ENCODE data around the gene GPR108. TPM values are rescaled to one million over a fixed set of nuclear protein-coding genes. Genes with fewer than 3 reads are reported as not detected.

The GPR108 gene
- total RNA-seq, 1 donor from 2014 or later, result 38.3 TPM

DNA sequence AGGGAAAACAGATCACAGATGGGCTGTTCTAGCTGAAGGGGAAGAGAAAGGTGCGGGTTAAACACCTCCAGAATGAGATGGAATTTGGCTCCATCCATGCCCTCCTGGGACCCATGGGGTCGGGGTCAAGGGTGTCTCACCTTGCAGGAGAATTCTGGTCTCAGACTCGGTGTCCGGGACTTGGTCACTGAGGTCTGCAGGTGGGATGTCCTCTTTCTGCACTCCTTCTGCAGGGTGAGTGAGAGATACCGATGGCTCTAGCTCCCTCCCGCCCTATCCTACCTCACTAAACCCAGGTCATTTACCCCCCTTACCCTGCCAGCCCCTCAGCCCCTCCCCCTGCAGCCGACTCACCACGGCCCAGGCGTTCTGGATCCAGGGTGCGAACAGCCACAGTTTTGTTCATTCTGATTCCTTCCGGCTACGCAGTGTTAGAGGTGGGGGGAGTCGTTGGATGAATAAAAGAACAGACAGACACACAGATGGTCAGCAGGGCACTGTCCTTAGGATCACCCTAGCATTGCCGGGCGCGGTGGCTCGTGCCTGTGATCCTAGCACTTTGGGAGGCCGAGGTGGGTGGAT is 41.0 kb downstream of the GPR108 start:
- DNase-seq (ENCODE audit: low spot score), result no peak
- Histone ChIP-seq H3K36me3 (no peaks in the 10 kb centered on the region), H3K4me3 (no peak overlapping the region), H3K4me2 (no peak overlapping the region), H3K27me3 (no peaks in the 10 kb centered on the region), H3K79me2 (ENCODE audit: low read depth) (no peaks in the 10 kb centered on the region), H3K4me1 (no peaks in the 10 kb centered on the region), H3K27ac (no peak overlapping the region), H3K9me3 (ENCODE audit: low read depth) (no peaks in the 10 kb centered on the region), H3K9ac (no peak overlapping the region), H2AFZ (replicated peaks) (no peak overlapping the region), H4K20me1 (ENCODE audit: low read depth) (no peaks in the 10 kb centered on the region), H3F3A (ENCODE audit: low read depth) (no peaks in the 10 kb centered on the region)
- no peak overlapping the region for H3K4me3 Mint-ChIP-seq
- H3K4me1 Mint-ChIP-seq, result no peaks in the 10 kb centered on the region
- H3K9me3 Mint-ChIP-seq, result peaks cover 5% of the 10 kb centered on the region
- TF ChIP-seq EZH2phosphoT487 (IDR thresholded peaks at IDR 0.05) (no peak), EZH2 (IDR thresholded peaks at IDR 0.05) (no peak)
- TF ChIP-seq, protein P1, sequence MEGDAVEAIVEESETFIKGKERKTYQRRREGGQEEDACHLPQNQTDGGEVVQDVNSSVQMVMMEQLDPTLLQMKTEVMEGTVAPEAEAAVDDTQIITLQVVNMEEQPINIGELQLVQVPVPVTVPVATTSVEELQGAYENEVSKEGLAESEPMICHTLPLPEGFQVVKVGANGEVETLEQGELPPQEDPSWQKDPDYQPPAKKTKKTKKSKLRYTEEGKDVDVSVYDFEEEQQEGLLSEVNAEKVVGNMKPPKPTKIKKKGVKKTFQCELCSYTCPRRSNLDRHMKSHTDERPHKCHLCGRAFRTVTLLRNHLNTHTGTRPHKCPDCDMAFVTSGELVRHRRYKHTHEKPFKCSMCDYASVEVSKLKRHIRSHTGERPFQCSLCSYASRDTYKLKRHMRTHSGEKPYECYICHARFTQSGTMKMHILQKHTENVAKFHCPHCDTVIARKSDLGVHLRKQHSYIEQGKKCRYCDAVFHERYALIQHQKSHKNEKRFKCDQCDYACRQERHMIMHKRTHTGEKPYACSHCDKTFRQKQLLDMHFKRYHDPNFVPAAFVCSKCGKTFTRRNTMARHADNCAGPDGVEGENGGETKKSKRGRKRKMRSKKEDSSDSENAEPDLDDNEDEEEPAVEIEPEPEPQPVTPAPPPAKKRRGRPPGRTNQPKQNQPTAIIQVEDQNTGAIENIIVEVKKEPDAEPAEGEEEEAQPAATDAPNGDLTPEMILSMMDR (IDR thresholded peaks at IDR 0.05), result no peak
- no peaks in the 10 kb centered on the region for H3K36me3 Mint-ChIP-seq
- H3K27ac Mint-ChIP-seq, result no peak overlapping the region
- peaks cover 2% of the 10 kb centered on the region for H3K27me3 Mint-ChIP-seq (ENCODE audit: insufficient read depth, low read depth)

DNA sequence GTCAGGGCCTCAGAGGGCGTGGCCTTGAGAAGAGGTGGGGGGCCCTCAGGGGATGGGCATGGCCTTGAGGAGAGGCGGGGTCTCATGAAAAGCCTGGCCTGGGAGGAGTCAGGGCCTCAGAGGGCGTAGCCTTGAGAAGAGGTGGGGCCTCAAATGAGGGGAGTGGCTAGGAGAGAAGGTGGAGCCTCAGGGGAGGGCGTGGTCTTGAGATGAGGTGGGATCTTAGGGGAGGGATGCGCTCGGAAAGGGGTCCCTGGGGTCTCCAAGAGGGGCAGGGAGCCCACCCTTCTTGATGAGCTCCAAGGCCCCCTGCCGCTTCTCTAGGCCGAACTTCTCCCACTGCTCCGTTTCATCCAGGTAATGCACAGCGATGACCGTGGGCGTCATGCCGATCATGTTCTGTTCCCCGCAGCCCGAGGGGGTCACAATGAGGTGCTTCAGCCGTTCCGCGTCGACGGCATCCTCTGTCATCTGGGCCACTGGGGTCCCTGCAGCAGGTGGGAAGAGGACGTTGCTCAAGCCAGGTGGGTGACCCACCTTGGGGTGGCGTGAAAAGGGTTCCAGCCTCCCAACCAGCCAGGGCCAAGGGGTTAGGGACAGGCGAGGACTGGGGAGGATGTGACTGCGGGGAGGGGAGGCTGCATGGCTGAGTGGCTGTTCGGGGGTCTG is 43.1 kb downstream of the GPR108 start:
- Histone ChIP-seq H4K20me1 (ENCODE audit: low read depth) (no peaks in the 10 kb centered on the region), H3K79me2 (ENCODE audit: low read depth) (no peaks in the 10 kb centered on the region), H2AFZ (replicated peaks) (no peak overlapping the region), H3K9ac (no peak overlapping the region), H3K4me3 (no peak overlapping the region), H3K36me3 (no peaks in the 10 kb centered on the region), H3K4me1 (no peaks in the 10 kb centered on the region), H3F3A (ENCODE audit: low read depth) (no peaks in the 10 kb centered on the region), H3K9me3 (ENCODE audit: low read depth) (no peaks in the 10 kb centered on the region), H3K27me3 (no peaks in the 10 kb centered on the region), H3K27ac (no peak overlapping the region), H3K4me2 (no peak overlapping the region)
- TF ChIP-seq, protein P1 (IDR thresholded peaks at IDR 0.05), result no peak
- TF ChIP-seq EZH2phosphoT487 (IDR thresholded peaks at IDR 0.05), result no peak
- Mint-ChIP-seq H3K4me1 (no peaks in the 10 kb centered on the region), H3K9me3 (peaks cover 5% of the 10 kb centered on the region), H3K27ac (no peak overlapping the region), H3K36me3 (no peaks in the 10 kb centered on the region), H3K4me3 (no peak overlapping the region), H3K27me3 (ENCODE audit: insufficient read depth, low read depth) (peaks cover 2% of the 10 kb centered on the region)
- no peak for DNase-seq (ENCODE audit: low spot score)

DNA sequence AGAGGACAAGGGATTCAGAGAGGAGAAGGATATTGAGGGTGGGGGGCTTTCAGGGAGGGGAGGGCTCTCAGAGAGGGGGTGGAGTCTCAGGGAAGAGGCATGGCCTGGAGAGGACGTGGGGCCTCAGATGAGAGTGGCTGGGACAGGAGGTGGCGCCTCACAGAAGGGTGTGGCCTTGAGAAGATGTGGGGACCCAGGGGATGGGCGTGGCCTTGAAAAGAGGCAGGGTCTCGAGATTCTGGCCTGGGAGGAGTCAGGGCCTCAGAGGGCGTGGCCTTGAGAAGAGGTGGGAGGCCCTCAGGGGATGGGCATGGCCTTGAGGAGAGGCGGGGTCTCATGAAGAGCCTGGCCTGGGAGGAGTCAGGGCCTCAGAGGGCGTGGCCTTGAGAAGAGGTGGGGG is 43.7 kb downstream of the GPR108 start:
- no peak overlapping the region for H2AFZ ChIP-seq (replicated peaks)
- Mint-ChIP-seq H3K9me3 (peaks cover 5% of the 10 kb centered on the region), H3K27me3 (ENCODE audit: insufficient read depth, low read depth) (peaks cover 2% of the 10 kb centered on the region), H3K4me3 (no peak overlapping the region), H3K4me1 (no peaks in the 10 kb centered on the region), H3K36me3 (no peaks in the 10 kb centered on the region), H3K27ac (no peak overlapping the region)
- no peaks in the 10 kb centered on the region for H3K79me2 ChIP-seq (ENCODE audit: low read depth)
- H3K4me2 ChIP-seq, result no peak overlapping the region
- no peak overlapping the region for H3K27ac ChIP-seq
- H3K4me1 ChIP-seq, result no peaks in the 10 kb centered on the region
- no peaks in the 10 kb centered on the region for H3K27me3 ChIP-seq
- no peaks in the 10 kb centered on the region for H3K9me3 ChIP-seq (ENCODE audit: low read depth)
- H3K4me3 ChIP-seq, result no peak overlapping the region
- H4K20me1 ChIP-seq (ENCODE audit: low read depth), result no peaks in the 10 kb centered on the region
- no peak overlapping the region for H3K9ac ChIP-seq
- TF ChIP-seq, protein P1 (IDR thresholded peaks at IDR 0.05), result no peak
- TF ChIP-seq EZH2 (IDR thresholded peaks at IDR 0.05) (no peak), EZH2phosphoT487 (IDR thresholded peaks at IDR 0.05) (no peak)
- no peaks in the 10 kb centered on the region for H3F3A ChIP-seq (ENCODE audit: low read depth)
- no peaks in the 10 kb centered on the region for H3K36me3 ChIP-seq
- no peak for DNase-seq (ENCODE audit: low spot score)
